ENCODE results near the gene USP17L30.
"Not testable (repeated sequence)": the region's sequence is repeated elsewhere in the genome, so short reads cannot be mapped to it uniquely, and the experiment has no call there.

USP17L30 gene, protein sequence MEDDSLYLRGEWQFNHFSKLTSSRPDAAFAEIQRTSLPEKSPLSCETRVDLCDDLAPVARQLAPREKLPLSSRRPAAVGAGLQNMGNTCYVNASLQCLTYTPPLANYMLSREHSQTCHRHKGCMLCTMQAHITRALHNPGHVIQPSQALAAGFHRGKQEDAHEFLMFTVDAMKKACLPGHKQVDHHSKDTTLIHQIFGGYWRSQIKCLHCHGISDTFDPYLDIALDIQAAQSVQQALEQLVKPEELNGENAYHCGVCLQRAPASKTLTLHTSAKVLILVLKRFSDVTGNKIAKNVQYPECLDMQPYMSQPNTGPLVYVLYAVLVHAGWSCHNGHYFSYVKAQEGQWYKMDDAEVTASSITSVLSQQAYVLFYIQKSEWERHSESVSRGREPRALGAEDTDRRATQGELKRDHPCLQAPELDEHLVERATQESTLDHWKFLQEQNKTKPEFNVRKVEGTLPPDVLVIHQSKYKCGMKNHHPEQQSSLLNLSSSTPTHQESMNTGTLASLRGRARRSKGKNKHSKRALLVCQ

DNA sequence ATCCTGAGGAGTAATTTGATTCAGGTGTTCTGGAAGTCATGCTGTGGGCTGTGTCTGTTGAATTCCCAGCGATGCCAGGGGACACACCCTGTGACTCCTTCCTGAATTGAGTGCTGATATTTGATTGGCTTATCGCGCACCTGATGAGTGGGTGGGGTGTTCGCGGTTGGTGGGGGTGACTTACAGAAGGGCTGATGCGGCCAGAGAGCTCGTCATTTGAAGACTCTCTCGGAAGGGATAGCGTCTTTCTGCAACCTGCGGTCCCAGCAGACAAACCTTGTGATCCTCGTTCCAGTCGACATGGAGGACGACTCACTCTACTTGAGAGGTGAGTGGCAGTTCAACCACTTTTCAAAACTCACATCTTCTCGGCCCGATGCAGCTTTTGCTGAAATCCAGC, at the start of gene USP17L30:
Gene USP17L30 (plus strand): TSS at position 301 of the 400 bp plus-strand sequence. CDS start 0 bp downstream, at position 301.
- not testable (repeated sequence) for DNase-seq

- DNase-seq: not testable (repeated sequence)
Observed at GRCh38 chr4:9324191-9324590, 38.7 kb upstream of the USP17L30 start.

GRCh38 chr4:9324865-9325264, 38.1 kb upstream of the USP17L30 start, which contains the start of gene USP17L24:
Gene USP17L24 (plus strand): TSS chr4:9325165. CDS start chr4:9325165, 0 bp downstream.
- DNase-seq: not testable (repeated sequence)

- DNase-seq: not testable (repeated sequence)
Observed at GRCh38 chr4:9329611-9330010, 33.3 kb upstream of the USP17L30 start, which contains the start of gene USP17L25. Gene USP17L25 (plus strand): TSS chr4:9329911. CDS start chr4:9329911, 0 bp downstream.

GRCh38 chr4:9334358-9334757, 28.6 kb upstream of the USP17L30 start, which contains the start of gene USP17L26:
Gene USP17L26 (plus strand): TSS chr4:9334658. CDS start chr4:9334658, 0 bp downstream.
- DNase-seq: not testable (repeated sequence)

- DNase-seq: not testable (repeated sequence)
Observed at GRCh38 chr4:9339103-9339502, 23.8 kb upstream of the USP17L30 start, which contains the start of gene USP17L5. Gene USP17L5 (plus strand): TSS chr4:9339403. CDS start chr4:9339403, 0 bp downstream.

DNA sequence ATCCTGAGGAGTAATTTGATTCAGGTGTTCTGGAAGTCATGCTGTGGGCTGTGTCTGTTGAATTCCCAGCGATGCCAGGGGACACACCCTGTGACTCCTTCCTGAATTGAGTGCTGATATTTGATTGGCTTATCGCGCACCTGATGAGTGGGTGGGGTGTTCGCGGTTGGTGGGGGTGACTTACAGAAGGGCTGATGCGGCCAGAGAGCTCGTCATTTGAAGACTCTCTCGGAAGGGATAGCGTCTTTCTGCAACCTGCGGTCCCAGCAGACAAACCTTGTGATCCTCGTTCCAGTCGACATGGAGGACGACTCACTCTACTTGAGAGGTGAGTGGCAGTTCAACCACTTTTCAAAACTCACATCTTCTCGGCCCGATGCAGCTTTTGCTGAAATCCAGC, 19.1 kb upstream of the USP17L30 start, which contains the start of gene USP17L27:
Gene USP17L27 (plus strand): TSS at position 301 of the 400 bp plus-strand sequence. CDS start 0 bp downstream, at position 301.
- DNase-seq: not testable (repeated sequence)

DNA sequence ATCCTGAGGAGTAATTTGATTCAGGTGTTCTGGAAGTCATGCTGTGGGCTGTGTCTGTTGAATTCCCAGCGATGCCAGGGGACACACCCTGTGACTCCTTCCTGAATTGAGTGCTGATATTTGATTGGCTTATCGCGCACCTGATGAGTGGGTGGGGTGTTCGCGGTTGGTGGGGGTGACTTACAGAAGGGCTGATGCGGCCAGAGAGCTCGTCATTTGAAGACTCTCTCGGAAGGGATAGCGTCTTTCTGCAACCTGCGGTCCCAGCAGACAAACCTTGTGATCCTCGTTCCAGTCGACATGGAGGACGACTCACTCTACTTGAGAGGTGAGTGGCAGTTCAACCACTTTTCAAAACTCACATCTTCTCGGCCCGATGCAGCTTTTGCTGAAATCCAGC, 14.3 kb upstream of the USP17L30 start, which contains the start of gene USP17L28:
Gene USP17L28 (plus strand): TSS at position 301 of the 400 bp plus-strand sequence. CDS start 0 bp downstream, at position 301.
- not testable (repeated sequence) for DNase-seq

DNA sequence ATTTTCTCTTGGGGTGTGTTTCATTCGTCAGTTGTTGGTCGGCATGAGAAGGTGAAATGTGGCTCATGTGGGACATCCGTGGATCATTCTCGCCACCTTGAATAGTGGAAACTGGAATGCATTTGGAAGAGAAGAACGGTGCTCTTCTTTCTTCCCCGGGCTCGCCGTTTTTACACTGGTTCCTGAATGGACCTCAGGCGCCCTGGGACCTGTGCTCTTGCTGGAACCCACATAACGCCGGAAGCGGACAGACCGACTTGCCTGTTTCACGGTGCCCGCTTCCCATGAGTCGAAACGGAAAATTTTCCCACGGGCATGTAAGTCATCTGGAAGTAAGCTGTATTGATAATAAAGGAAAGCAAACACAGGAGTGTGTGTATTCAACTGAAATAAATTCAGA, 12.1 kb upstream of the USP17L30 start:
- DNase-seq: peak in 1 of 2 donors; percentile 21

DNA sequence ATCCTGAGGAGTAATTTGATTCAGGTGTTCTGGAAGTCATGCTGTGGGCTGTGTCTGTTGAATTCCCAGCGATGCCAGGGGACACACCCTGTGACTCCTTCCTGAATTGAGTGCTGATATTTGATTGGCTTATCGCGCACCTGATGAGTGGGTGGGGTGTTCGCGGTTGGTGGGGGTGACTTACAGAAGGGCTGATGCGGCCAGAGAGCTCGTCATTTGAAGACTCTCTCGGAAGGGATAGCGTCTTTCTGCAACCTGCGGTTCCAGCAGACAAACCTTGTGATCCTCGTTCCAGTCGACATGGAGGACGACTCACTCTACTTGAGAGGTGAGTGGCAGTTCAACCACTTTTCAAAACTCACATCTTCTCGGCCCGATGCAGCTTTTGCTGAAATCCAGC, 9.6 kb upstream of the USP17L30 start, which contains the start of gene USP17L29:
Gene USP17L29 (plus strand): TSS at position 301 of the 400 bp plus-strand sequence. CDS start 0 bp downstream, at position 301.
- not testable (repeated sequence) for DNase-seq

GRCh38 chr4:9379881-9380280, 17.0 kb downstream of the USP17L30 start:
- not testable (repeated sequence) for DNase-seq

DNA sequence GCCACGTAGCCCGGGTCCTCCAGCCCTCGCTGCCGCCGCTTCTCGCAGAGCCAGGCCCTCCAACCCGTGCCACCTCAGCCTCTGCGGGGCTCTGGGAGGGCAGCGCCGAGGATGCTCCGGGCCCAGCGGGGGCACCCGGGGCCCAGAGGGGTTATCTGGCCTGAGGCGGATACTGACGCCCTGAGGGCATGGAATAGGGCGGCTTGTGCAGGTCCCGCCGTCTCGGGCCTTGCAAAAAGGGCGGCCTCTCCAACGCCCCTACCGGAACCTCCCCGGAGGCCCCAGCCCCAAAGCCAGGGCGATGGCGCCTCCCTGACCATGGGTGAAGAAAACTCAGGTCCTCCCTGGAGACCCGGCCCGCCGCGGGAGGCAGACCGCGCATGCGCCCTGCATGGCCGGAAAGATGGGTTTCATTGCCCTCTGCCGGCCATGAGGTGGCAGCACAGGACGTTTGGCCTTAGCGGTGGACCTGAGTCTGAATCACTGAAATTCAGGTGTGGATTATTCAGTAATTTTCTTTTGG, 18.1 kb downstream of the USP17L30 start:
- peak; percentile 62 to 67 for DNase-seq

DNA sequence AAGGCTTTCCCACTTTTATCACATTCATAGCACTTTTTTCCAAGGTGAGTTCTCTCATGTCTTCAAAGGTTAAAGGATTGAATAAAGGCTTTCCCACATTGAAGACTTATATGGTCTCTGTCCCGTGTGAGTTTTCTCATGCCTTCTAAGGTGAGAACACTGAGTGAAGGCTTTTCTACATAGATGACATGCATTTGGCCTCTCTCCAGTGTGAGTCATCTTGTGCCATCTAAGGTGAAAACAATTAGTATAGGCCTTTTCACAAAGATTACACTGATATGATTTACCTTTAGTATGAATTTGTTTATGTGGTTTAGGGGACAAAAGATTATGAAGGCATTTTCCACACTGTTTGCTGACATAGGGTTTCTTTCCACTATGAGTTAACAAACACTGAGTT, 21.2 kb downstream of the USP17L30 start:
- DNase-seq: no peak

DNA sequence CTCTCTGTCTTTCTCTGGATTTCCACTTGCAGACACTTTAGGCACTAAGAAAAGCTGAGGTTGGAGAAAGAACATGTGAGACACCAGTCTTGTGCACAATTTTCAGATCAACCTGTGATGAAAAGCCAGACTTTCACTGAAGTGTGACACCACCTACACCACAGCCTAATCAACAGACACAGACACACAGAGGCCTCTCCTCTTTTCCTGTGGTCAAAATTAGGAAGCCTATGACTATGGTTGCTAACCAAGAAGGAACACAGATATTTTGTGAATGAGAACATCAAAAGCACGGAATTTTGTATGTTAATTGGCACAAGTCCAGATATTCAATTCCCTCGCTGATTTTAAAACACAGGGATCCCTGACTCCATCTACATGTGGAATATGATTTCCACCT, 26.1 kb downstream of the USP17L30 start:
- not testable (repeated sequence) for DNase-seq

- not testable (repeated sequence) for DNase-seq
Observed at GRCh38 chr4:9405774-9406173, 42.8 kb downstream of the USP17L30 start.

- DNase-seq: not testable (repeated sequence)
Observed at GRCh38 chr4:9406491-9406890, 43.6 kb downstream of the USP17L30 start.

GRCh38 chr4:9409793-9410192, 46.9 kb downstream of the USP17L30 start:
- DNase-seq: no peak
